ENCODE data around the gene SLC25A31.
A peak's percentile ranks its signal among the peaks of the same experiment; 100 is the strongest.

The SLC25A31 gene
- 0 reads per million in 2 donors for total RNA-seq

DNA sequence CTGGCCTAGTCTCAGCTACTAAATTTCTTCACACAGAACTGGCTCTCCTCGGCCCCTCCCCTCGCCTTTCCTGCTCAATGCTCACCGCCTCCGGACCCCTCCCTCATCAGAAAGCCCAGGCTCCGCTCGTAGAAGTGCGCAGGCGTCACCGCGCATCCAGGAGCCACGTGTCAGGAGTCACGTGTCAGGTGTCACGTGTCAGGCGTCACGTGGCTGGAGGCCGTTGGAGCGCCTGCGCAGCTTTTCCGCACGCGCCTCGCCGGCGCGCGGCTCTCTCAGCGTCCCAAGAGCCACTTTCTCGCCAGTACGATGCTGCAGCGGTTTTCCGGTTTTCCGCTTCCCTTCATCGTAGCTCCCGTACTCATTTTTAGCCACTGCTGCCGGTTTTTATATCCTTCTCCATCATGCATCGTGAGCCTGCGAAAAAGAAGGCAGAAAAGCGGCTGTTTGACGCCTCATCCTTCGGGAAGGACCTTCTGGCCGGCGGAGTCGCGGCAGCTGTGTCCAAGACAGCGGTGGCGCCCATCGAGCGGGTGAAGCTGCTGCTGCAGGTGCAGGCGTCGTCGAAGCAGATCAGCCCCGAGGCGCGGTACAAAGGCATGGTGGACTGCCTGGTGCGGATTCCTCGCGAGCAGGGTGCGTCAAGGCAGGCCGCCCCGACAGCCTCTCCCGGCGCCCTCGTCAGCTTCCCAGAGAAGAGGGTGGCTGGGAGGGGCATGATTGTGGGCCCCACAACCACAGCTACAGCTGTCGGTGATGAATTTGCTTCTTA lies at the start of gene SLC25A31:
SLC25A31 (plus strand) TSS at position 259 of the 772 bp plus-strand sequence; CDS start at position 405, 146 bp downstream.
- peak; percentile 10 for DNase-seq

DNA sequence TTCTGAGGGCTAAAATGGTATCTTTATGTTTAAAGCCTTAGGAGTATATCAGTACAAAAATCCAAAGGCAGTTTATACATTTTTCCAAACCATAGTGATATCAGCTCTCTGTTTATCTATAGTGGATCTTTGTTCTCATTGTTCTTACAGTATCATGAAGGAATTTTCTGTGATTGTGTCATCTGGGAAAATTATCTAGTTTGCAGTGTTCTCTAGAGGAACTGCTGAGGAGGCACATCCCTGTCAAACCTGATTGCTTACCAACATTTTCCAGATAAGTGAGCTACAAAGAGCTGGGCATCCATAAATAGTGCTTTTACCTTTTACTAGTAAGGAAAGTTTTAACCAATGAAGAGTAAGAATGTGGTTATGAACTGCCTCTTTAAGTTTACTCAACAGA lies 44.9 kb upstream of the SLC25A31 start:
- no peak for DNase-seq

DNA sequence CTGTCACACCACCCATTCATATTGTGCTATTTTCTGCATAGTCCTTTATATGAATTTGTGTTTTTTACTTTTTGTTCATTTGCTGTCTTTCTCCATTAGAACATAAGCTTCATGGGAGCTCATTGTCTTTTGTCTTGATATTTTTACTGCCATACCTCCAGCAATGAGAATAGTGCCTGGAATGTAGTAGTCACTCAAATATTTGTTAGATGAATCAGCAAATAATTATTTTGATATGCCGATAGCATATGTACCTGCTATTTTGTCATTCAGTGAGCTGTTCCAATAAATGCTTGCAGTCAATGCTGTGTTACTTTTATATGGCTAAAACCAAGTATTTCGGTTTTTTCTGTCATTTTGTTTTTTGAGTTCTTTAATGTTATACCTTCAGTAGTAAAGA lies 43.5 kb upstream of the SLC25A31 start:
- DNase-seq, result no peak

DNA sequence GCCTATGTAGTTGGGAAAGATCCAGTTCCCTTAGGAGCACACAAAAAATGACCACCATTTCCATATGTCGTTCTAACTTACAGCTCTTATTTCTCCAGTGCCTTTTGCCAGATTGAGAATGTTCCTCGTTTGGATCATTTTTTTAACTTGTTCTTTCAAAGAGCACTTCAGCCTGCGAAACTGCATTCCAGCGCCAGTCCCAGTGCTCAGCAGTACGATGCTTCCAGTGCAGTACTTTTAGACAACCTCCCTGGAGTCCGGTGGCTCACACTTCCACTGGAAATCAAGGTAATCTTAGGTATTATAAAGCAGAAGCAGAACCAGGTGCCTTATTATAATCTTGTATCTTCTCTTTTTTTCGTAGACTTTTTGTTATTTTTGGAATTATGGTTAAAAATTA lies 42.6 kb upstream of the SLC25A31 start:
- no peak for DNase-seq

DNA sequence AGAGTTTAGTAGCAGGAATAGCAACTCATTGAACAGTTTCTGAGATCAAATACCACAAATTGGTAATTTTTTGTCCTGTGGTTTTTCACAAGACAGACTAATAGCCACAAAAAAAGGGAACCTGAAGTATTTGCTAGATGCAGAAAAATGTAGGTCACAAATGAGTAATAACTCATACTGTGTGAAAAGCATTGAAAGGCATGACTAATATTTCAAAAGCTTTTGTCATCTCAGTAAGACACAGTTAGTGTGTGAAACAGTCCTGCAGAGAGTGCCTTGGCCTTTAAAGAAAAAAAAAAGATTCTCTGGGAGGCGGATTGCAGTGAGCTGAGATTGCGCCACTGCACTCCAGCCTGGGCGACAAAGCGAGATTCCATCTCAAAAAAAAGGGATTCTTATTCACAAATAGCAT lies 31.4 kb upstream of the SLC25A31 start:
- DNase-seq, result no peak

DNA sequence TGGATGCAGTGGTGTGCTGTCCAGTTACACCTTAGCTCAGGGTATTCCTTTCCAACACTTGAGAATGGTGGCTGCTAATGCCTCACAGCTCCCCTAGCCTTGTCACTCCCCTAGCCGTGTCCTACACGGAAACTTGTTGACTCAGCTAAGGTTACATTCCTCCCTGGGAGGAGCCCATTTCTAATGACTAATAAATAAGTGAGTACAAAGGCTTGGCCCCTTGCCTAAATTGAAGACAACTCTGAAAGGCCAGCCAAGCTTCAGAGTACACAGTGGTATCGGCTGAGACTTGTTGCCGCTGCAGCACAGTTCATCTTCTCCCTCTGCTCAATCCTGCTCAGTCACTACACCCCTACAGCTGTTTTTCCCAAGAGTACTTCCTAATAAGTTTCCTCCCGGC lies 21.2 kb upstream of the SLC25A31 start:
- DNase-seq, result no peak

DNA sequence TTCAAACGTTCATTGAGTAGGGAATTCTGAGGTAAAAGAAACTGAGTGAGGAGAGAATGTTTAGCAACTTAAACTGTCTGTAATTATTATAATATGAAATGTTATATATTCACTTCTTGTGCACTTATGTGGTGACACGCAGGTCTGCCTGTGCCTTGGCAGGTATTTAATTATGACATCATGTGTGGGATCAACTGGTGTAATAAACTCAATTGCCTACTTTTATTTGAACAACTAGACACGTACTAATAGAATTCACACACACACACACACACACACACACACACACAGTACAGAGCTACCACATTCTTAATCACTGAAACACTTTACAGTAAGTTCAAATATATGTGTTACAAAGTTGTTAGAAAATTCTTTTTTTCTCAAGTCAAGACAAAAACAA lies 20.7 kb upstream of the SLC25A31 start:
- DNase-seq, result no peak

DNA sequence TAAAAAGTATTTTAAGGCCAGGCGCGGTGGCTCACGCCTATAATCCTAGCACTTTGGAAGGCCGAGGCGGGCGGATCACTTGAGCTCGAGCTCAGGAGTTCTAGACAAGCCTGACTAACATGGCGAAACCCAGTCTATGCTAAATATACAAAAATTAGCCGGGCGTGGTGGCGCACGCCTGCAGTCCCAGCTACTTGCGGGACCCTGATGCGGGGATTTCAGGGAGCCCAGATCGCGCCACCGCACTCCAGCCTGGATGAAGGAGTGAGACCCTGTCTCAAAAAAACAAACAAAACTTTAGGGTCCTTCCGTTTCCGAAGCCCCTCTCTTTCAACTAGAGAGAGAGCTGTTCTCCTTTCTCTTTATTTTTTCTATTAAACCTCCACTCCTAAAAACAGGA lies 1.2 kb downstream of the SLC25A31 start:
- DNase-seq, result no peak

DNA sequence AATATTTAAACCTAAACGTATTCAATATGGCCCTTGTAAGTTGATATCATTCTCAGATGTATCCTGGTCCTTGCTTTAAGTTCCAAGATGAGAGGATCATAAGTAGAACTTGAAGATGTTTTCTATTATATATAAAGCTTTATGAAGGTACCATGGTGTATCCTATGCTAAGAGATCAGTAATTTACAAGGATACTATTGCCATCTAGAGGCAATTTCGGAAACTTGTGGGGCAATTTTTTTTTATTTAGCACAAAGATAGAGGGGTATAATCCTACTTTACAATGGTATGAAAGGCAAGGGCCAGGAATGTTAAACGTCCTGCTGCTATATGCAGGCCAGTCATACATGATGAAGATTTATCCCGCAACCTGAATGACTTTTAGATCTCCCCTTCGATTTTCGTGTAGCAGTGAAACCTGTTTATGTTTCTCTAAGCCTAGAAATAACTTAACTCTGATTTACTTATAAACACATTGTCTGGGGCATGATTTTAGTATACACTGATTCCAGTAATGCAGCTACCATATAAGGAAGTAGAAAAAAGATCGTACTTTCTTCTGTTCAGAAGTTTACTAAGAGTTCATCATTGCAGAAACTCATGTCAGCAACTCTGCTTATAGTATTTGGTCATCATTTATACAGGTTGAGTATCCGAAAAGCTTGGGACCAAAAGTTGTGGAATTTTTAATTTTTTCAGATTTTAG lies 2.6 kb downstream of the SLC25A31 start:
- no peak for DNase-seq

DNA sequence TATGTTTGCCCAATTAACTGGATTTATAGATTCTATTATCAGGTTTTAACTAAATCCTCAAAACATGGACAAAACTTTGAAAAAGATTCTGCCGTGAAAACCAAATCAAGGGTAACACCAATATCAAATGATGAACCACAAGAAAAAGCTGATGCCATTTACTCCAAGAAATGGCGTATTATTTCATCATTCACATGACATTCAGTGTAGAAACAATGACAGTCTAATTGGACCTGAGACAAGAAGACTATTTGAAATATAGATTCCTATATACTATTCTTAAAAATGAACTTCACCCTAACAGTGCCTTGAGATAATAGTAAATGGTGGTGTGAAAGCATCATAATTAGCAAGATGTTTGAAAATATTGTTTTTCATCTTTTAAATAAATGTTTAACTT lies 4.8 kb downstream of the SLC25A31 start:
- no peak for DNase-seq

DNA sequence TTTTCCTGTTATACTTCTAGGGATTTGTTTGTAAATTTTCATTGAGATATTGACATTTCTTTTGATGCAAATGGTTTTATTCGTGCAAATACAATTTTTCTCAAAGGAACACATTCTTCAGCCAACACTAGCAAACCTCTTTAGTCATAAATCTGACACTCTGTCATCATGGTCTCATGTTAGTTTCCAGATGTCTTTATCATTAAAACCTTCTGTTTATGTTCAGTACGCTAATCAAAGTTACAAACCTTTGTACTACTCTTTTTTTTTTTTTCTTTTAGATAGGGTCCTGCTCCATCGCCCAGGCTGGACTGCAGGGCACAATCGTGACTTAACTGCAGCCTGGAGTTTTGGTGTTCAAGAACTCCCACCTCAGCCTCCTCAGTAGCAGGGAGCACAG lies 7.1 kb downstream of the SLC25A31 start:
- no peak for DNase-seq

DNA sequence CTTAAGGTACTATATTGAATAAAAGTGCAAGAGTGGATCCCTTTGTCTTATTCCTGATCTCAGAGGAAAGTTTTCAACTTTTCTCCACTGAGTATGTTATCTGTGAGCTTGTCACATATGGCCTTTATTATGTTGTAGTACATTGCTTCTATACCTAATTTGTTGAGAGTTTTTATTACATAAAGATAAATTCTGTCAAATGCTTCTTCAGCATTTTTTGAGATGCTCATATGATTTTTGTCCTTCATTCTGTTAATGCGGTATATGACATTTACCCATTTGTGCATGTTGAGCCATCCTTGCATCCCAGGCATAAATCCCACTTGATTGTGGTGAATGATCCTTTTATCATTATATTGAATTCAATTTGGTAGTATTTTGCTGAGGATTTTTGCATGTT lies 11.0 kb downstream of the SLC25A31 start:
- DNase-seq, result no peak

DNA sequence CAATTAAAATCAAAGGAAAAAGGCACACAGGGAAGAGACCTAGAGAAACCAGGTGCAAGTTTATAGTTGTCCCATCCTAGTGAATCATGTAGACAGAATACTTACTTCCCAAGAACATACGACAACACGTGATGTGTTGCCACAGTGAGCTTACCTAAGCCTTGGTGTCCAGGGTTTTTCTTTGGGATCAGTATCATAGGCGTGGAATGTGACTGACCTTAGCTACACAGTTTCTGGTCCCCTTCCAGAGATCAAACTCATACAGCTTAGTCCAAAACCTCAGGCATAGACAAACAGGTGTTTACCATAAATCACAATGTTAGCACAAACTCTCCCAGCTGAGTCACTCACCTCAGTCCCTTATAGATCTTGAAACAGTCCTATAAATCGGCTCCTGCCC lies 17.7 kb downstream of the SLC25A31 start:
- no peak for DNase-seq

DNA sequence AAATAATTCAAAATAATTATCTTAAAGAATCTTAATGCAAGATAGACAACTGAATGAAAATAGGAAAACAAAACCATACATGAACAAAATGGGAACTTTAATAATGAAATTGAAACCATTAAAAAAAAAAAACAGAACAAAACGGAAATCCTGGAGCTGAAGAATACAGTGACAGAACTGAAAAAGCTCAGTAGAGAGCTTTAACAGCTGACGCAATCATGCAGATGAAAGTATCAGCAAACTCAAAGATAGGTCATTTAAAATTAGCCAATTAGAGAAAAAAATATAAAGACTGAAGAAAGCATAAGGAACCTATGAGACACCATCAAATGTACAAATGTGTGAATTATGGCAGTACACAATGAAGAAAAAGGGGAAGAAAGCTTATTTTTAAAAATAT lies 18.8 kb downstream of the SLC25A31 start:
- DNase-seq, result no peak

DNA sequence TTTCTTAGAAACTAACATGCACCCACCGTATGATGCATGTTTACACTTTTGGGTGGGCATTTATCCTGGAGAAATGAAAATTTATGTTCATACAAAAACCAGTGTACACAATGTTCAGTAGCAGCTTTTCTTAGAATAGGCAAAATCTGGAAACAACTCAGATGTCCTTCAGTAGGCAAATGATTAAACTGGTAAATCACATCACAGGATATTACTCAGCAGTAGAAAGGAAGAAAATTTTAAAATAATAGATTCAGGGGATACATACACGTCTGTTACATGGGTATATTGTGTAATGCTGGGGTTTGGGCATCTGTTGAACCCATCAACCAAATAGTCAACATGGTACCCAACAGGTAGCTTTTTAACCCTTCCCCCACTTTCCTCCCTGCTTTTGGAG lies 26.7 kb downstream of the SLC25A31 start:
- no peak for DNase-seq

DNA sequence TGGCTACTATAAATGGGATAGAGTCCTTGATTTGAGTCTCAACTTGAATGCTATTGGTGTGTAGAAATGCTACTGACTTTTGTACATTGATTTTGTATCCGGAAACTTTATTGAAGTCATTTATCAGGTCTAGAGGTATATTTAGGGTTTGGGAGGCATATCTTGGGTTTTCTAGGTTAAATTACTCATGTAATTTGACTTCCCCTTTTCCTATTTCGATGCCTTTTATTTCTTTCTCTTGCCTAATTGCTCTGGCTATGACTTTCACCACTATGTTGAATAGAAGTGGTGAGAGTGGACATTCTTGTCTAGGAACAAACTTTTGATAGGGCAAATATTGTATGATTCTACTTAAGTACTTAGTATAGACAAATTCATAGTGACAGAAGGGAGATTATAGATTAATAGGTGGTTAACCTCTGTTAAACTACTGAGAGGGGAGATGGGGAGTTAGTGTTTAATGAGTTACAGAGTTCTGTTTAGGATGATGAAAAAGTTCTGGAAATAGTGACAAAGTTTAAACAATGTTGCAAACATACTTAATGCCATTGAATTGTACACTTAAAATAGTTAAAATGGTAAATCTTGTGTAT lies 29.1 kb downstream of the SLC25A31 start:
- no peak for DNase-seq

DNA sequence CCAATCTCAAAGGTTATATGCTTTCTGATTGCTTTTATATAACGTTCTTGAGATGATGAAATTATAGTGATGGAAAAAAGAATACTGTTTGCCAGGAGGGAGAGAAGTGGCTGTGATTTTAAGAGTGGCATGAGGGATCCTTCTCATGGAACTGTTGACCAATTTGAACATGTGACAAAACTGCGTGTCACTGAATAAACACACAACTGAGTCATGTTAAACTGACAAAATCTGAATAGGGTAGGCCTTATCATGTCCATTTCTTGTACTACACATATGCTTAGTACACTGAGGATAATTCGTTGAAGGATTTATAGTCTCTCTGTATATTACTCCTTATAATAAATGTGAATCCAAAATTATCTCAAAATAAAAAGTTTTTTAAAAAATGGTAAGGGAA lies 29.7 kb downstream of the SLC25A31 start:
- DNase-seq, result no peak

DNA sequence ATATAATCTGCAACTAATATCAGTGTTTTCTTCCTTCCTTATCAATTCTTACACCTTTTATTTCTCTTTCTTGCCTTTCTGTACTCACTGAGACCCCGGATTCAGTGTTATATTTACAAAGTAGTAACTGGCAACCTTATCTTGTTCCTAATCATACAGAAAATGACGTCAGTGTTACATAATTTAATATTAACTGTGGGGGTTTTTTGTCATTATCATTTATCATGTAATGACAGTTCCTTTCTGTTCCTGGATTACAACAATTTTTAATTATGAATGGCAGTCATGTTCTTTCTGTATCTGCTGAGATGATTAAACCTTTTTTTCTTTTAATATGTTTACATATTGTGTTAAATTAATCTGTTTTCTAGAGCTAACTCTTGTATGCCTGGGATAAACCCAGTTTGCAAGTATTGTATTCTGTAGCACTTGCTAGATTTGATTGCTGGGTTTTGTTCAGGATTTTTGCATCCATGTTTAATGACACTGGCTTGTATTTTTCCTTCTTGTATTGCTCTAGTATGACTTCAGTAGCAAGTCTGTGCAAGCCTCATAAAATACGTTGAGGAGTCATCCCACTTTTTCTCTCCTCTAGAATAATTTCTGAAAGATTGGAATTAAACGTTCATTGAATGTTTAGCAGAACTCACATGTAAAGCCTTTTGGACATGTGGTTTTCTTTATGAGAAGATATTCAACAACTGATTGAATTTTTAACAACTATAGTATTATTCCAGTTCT lies 41.5 kb downstream of the SLC25A31 start:
- no peak for DNase-seq

DNA sequence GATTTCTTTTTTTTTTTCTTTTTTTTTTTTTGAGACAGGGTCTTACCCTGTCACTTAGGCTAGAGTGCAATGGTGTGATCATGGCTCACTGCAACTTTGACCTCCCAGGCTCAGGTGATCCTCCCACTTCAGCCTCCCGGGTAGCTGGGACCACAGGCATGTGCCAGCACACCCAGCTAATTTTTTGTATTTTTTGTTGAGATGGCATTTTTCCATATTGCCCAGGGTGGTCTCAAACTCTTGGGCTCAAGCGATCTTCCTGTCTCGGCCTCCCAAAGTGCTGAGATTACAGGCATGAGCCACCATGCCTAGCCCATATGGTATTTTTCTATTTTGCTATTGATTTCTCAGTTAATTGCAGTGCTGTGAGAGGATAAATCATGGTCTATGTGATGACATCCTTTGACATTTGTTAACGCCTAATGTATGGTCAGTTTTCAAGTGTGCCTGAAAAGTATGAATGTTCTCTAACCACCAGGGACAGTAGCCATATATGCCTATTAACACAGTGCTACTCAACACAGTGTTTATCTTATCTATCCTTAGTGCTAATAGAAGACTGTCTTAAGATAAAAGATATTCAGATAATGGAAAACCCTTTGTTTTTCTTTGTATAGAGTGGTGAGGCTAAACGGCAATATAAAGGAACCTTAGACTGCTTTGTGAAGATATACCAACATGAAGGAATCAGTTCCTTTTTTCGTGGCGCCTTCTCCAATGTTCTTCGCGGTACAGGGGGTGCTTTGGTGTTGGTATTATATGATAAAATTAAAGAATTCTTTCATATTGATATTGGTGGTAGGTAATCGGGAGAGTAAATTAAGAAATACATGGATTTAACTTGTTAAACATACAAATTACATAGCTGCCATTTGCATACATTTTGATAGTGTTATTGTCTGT lies 42.8 kb downstream of the SLC25A31 start:
- no peak for DNase-seq

DNA sequence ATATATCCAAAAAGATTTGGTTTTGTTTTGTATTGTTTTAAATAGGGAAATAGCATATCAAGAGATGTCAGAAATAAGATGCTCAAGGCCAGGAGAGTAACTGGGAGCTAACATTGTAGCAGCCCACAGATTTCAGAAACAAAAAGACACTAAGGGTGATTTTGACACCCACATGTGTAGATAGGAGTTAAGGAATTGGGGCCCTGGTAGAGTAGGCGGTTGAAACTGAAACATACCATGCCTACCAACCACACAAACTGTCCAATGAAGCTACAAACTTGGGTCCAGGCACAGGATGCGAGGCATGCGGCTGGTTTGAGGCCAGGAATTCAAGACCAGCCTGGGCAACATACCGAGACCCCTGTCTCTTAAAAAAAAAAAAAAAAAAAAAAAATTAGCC lies 45.6 kb downstream of the SLC25A31 start:
- no peak for DNase-seq

DNA sequence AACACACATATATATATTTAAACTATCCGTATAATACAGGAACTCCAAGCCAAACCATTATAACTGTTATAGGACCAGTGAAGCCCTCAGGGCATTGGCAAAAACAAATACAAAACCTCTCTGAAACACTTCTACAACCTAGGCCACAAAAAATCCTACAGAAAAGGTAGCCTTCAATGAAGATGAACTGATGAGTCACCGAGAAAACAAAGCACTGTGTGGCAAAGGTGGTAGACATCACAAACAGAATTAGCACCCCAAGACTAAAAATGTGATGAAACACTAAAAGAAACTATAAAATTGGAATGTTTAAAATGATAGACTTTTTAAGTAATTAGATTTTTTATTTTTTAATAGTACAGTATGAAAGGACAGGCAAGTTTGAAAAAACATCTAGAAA lies 46.4 kb downstream of the SLC25A31 start:
- DNase-seq, result no peak

DNA sequence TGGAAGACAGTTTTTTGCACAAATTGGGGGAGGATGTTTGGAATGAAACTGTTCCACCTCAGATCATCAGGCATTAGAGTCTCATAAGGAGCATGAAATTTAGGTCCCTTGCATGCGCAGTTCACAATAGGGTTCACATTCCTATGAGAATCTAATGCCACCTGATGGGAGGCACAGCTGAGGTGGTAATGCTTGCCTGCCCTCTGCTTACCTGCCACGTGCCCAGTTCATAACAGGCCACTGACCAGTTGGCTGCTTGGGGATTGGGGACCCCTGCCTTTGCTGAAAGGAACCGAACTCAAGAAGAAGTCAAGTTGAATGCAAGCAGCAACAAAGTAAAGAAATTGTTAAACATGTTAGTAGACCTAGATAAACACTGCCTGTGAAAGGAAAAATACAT lies 47.3 kb downstream of the SLC25A31 start:
- no peak for DNase-seq

Measured in activated gamma-delta T cell (primary cell).